NCI-H2227 (cell line): ENCODE data around the gene TMCC3.
"Not testable (repeated sequence)": the region's sequence is repeated elsewhere in the genome, so short reads cannot be mapped to it uniquely, and the experiment has no call there.

Experiments
- DNase-seq: peaks from one replicate; lab custom pipeline; 2025; ENCODE audit not compliant: unreplicated experiment; lab: John Stamatoyannopoulos, UW

TMCC3 gene, protein sequence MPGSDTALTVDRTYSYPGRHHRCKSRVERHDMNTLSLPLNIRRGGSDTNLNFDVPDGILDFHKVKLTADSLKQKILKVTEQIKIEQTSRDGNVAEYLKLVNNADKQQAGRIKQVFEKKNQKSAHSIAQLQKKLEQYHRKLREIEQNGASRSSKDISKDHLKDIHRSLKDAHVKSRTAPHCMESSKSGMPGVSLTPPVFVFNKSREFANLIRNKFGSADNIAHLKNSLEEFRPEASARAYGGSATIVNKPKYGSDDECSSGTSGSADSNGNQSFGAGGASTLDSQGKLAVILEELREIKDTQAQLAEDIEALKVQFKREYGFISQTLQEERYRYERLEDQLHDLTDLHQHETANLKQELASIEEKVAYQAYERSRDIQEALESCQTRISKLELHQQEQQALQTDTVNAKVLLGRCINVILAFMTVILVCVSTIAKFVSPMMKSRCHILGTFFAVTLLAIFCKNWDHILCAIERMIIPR

DNA sequence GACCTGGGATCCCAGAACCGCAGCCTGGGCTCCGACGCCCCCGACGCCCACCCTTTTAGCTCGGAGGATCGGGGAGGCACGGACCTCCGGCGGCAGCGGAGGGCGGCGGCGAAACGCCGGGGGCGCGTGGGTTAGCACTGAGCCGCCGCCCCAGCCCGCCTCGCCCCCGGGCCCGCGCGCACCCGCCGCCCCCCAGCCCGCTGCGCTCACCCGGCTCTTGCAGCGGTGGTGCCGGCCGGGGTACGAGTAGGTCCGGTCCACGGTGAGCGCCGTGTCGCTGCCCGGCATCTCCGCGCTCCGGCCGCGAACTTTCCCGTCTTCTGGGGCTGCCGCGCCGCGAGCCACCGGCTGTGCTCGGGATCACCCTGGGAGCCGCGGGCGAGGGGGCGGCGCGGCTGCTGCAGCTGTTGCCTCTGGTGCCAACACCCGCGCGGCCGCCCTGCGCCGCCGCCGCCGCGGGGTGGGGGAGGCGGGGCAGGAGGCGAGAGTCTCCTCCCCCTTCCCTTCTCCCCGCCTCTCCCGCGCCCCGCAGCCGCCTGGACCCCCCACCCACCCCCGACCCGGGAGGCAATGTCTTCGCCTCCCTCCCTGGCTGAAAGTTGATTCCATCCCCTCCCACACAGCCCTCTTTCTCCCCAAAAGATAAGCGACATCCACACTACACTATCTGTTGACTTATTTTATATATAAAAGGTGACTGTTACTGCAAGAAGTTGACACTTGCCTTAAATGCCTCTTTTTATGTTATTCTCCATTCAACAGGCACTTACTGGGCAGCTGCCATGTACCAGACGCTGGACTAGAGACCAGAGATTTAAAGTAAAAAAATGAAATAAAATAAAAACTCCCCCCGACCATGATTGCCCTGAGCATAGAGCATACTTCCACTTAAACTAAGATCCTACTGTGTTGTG lies at the start of gene TMCC3:
TSS of gene TMCC3 (minus strand) at position 415 of the 914 bp plus-strand sequence. CDS start at position 288, 127 bp downstream.
- peak; percentile 77 for DNase-seq

DNA sequence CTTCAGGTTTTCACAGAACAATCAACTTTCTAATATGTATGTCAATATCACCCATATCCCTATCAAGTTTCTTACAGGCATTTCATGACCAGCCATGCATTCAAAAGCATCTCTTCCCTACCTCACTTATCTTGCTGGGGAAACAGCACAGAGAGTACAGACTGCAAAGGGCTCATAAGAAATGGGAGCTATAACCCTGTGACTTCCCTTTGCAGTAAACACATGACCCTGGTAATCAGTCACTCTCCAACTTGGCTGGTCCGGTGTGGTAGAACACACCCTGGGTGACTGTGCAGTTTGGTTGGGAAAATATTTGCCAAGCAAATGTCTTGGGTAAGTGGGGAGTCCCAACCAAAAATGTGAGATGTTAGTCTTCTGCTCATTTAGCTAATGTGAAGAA lies 49.4 kb upstream of the TMCC3 start:
- no peak for DNase-seq

GRCh38 chr12:94698578-94698977 lies 48.2 kb upstream of the TMCC3 start:
- no peak for DNase-seq

- DNase-seq: no peak
These were observed 47.3 kb upstream of the TMCC3 start for GRCh38 chr12:94697631-94698030.

- no peak for DNase-seq
These were observed 44.4 kb upstream of the TMCC3 start for GRCh38 chr12:94694732-94695131.

- DNase-seq: not testable (repeated sequence)
These were observed 42.5 kb upstream of the TMCC3 start for GRCh38 chr12:94692826-94693225.

- DNase-seq: no peak
These were observed 39.9 kb upstream of the TMCC3 start for GRCh38 chr12:94690198-94690771.

DNA sequence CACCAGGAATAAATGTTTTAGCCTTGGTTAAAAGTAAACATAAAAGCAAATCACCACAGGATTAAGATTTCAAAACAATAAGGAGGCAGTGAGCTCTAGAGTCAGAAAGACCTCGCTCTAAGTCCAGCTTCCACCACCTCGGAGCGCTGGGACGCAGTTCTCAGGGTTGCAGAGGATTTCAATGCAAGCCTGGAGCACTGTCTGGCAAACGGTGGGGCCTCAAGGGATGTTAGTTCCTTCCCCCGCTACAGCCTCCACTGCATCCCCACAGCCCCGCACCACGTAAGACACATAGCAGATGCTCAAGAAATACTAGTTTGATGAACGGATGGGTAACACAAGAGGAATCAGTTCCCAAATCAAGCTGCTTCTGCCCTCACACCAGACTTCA lies 39.3 kb upstream of the TMCC3 start:
- no peak for DNase-seq

- no peak for DNase-seq
These were observed 38.8 kb upstream of the TMCC3 start for GRCh38 chr12:94689002-94689645.

DNA sequence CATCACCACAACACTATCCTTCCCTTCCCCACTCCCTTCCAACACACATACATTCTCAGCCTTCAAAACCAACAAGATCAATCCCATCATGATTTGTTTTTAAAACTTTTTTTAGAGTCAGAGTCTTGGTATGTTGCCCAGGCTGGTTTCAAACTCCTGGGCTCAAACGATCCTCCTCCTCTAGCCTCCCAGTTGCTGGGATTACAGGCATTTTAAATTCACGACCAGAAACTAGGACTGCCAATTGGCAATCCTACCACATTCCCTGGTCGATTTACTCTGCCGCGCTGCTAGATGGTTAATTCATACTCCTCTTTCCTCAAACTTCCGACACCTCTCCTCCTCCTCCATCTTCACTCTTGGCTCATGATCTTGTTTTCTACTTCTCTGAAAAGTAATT lies 37.5 kb upstream of the TMCC3 start:
- no peak for DNase-seq

- DNase-seq: peak; percentile 8
These were observed 36.7 kb upstream of the TMCC3 start for GRCh38 chr12:94686834-94687628.

DNA sequence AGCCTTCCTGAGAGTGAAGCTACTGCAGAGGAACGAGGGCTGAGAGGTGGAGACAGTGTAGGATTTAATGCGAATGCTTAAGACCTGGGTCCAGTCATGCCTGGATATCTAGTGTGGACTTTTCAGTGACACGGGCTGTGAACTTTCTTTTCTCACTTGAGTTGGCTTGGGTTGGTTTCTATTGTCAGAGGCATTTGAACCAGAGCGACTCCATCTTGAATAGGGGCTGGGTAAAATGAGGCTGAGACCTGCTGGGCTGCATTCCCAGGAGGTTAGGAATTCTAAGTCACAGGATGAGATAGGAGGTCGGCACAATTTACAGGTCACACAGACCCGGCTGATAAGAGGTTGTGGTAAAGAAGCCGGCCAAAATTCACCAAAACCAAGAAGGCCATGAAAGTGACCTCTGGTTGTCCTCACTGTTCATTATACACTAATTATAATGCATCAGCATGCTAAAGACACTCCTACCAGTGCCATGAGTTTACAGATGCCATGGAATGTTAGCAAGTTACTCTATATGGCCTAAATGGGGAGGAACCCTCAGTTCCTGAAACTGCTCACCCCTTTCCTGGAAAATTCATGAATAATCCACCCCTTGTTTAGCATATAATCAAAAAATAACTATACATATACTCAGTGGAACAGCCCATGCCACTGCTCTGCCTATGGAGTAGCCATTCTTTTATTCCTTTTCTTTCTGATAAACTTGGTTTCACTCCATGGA lies 34.2 kb upstream of the TMCC3 start:
- no peak for DNase-seq

GRCh38 chr12:94679554-94680195 lies 29.3 kb upstream of the TMCC3 start:
- DNase-seq: no peak

GRCh38 chr12:94678849-94679248 lies 28.5 kb upstream of the TMCC3 start:
- DNase-seq: no peak

- no peak for DNase-seq
These were observed 28.0 kb upstream of the TMCC3 start for GRCh38 chr12:94678379-94678778.

DNA sequence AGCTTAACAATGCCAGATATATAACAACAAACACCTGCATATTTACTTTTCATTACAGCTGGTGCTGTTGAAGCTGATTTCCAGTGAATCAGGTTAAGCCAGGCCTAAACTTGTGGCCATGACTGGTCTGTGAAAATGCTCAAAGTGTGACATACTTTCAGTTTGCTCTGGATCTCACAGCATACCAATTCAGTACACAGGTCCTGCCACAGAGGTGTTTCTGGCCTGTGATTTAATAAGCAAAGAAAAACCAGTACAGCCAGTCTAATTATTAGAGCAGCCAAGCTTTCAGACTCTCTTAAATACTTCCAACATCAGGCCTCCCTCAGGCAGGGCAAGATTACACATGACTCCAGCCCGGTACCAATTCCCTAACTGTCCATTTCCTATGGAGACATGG lies 27.4 kb upstream of the TMCC3 start:
- no peak for DNase-seq

DNA sequence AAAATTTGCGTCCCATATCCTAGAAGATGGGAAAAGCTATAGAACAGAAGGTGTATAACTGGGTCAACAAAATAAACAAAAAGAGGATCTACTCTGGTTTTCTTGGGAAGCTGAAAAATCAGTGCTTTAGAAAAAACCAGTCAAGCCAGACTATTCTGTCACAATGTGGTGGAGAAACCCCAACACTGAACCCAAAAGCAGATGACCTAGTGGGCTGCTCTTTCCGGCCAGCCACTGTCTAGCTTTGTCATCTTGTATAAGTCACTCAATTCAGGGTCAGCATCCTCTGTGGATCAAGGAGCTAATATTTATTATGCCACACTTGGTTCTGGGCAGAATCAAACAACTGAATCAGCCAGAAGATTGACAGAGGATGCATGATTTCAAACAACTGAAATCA lies 26.6 kb upstream of the TMCC3 start:
- no peak for DNase-seq

GRCh38 chr12:94676031-94676641 lies 25.8 kb upstream of the TMCC3 start:
- no peak for DNase-seq

- no peak for DNase-seq
These were observed 24.5 kb upstream of the TMCC3 start for GRCh38 chr12:94674835-94675234.
